ENCODE measurements around the gene H1-8.
A peak's percentile ranks its signal among the peaks of the same experiment; 100 is the strongest.
"Not testable (repeated sequence)": the region's sequence is repeated elsewhere in the genome, so short reads cannot be mapped to it uniquely, and the experiment has no call there.

H1-8 gene

DNA sequence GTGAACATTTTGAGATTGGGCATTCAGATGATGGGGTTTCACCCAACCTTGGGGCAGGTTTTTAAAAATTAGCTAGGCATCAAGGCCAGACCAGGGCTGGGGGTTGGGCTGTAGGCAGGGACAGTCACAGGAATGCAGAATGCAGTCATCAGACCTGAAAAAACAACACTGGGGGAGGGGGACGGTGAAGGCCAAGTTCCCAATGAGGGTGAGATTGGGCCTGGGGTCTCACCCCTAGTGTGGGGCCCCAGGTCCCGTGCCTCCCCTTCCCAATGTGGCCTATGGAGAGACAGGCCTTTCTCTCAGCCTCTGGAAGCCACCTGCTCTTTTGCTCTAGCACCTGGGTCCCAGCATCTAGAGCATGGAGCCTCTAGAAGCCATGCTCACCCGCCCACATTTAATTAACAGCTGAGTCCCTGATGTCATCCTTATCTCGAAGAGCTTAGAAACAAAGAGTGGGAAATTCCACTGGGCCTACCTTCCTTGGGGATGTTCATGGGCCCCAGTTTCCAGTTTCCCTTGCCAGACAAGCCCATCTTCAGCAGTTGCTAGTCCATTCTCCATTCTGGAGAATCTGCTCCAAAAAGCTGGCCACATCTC lies 8.4 kb upstream of the H1-8 start:
- no peak for DNase-seq

DNA sequence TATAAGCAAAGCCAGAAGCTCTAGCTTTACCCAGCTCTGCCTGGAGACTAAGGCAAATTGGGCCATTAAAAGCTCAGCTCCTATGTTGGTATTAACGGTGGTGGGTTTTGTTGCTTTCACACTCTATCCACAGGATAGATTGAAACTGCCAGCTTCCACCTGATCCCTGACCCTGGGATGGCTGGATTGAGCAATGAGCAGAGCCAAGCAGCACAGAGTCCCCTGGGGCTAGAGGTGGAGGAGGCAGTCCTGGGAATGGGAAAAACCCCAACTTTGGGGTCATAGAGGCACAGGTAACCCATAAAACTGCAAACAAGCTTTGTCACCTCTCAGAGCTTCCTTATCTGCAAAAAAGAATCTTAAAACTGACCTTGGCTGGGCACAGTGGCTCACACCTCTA lies 7.9 kb upstream of the H1-8 start:
- DNase-seq: no peak

DNA sequence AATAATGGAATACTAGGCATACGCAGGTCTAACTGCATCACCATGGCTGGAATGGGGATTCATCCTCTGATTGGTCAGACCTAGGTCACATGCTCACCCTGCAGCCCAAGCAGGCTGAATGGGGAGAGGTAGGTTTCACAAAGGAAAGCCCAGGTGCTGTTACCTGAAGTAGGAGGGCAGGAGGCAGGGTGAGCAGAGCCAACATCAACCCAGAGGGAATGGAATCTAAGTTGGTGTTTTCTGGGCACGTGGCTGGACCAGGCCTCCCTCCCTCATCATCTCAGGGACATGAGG lies 6.7 kb upstream of the H1-8 start:
- no peak for DNase-seq

DNA sequence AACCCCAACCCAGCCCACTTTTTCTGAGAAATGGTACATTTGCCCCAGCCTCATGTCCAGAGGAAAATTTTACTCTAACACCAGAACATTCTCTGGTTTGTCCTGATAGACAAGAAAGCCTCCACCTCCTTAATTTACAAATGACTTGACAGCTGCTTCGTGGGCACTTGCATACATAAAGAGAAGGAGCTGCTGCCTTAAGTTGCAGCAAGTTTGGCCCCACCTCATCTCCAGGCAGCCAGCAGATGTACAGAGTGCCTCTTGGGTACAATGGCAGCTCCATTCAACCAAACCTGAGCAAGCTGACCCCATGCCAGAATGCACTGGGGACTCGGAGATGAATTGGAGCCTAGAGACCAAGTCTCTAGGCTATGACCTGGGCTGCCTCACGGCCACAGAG lies 6.2 kb upstream of the H1-8 start:
- no peak for DNase-seq

DNA sequence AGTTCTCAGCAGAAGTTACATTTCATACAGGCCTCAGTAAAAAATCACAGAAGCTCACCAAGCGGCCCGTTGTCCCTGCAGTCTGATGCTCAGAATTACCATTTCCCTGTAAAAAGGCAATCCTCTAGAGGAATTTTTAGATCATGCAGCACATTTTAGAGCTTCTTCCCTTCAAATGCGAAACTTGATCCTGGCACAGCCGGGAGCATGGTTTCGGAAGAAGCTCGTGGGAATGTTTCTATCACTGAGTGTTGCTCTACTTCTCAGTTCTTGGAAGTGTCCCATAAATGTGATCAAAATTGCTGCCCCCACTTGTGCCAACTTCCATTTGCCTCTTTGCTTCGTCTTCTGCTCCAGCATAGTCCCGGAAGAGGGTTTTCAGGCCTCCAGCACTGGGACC lies 3.8 kb upstream of the H1-8 start:
- no peak for DNase-seq

DNA sequence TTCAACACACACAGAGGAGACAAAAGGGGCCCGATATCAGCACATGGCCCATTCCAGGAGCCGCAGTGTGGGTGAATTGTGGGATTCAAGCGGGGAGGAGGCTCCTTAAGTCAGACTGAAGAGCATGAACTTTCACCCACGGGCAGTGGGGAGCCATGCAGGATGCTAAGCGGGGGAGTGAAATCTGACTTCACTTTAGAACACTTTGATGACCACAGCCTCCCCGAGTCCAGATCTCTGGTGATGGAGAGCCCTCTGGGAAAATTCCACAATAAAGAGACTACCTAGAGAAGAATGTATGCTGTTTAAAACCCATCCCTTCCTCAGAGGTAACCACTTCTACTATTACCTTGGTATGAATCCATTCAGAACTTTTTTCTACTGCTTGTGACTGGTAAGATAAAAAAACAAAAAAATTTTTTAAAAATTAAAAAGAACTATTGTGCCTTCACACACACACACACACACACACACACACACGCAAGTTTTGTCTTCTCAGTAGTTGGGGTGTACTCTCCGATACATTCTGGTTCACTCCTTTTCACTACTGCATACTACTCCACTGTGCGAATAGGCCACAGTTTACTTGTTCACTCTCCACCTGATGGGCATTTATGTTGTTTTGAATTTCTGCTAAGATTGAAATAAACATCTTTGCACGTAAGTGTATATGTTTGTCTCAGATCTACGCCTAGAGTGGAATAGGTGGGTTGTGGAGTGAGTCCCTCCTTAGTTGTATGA lies 2.0 kb upstream of the H1-8 start:
- DNase-seq: no peak

DNA sequence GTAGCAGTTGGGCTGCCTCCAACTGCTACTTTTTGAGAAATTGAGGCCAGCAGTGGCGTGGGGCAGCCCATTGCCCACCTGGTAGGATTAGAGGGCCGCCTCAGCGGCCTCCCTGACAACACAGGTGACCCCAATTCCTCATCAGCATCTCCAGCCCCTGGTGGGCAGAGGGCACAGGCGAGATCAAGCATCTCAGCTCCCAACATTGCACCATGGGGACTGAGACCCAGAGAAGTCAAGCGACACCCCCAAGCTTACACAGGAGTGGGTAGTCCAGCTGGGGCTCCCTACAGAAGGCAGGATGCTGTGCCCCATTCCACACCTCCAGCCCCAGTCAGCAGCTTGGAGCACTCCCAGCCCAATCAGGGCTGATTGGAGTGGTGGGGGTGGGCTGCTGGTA lies 228 bp upstream of the H1-8 start:
- DNase-seq: no peak

DNA sequence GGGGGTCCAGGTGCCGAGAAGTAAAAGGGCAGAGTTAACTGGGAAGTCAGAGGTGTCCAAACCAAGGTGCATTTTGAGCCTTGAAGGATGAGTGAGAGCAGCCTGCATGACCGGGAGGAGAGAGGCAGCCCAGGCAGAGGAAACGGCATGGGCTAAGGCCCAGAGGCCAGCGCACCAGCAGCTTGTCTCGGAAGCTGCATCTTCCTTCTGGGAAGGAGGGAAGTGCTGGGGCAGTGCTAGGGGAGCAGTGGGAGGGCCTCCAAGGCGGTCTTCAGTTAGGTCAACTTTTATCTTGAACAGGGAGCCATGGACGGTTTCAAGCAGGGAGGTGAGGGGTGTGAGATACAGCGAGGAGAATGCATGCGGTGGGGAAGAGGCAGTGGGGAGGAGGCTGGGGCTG lies 1.0 kb downstream of the H1-8 start:
- DNase-seq: no peak

DNA sequence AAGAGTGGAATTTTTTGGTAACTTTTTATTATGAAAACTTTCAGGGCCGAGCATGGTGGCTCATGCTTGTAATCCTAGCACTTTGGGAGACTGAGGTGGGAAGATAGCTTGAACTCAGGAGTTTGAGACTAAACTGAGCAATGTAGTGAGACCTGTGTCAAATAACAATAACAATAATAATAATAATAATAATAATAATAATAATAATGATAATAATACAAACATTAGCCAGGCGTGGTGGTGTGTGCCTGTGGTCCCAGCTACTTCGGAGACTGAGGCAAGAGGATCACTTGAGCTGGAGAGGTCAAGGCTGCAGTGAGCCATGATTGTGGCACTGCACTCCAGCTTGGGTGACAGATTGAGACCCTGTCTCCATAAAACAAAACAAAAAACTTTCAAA lies 3.0 kb downstream of the H1-8 start:
- not testable (repeated sequence) for DNase-seq

DNA sequence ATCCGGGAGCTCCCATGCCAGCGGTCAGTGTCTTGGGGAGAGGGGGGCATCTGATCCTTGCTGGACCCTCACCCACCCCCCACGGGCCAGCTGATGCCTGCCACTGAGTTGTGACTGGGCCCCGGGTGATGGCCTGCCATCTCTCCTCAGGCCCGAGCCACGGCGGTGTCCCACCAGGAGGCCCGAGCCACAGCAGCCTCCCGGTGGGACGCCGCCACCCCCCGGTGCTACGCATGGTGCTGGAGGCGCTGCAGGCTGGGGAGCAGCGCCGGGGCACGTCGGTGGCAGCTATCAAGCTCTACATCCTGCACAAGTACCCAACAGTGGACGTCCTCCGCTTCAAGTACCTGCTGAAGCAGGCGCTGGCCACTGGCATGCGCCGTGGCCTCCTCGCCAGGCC lies 4.3 kb downstream of the H1-8 start:
- no peak for DNase-seq

DNA sequence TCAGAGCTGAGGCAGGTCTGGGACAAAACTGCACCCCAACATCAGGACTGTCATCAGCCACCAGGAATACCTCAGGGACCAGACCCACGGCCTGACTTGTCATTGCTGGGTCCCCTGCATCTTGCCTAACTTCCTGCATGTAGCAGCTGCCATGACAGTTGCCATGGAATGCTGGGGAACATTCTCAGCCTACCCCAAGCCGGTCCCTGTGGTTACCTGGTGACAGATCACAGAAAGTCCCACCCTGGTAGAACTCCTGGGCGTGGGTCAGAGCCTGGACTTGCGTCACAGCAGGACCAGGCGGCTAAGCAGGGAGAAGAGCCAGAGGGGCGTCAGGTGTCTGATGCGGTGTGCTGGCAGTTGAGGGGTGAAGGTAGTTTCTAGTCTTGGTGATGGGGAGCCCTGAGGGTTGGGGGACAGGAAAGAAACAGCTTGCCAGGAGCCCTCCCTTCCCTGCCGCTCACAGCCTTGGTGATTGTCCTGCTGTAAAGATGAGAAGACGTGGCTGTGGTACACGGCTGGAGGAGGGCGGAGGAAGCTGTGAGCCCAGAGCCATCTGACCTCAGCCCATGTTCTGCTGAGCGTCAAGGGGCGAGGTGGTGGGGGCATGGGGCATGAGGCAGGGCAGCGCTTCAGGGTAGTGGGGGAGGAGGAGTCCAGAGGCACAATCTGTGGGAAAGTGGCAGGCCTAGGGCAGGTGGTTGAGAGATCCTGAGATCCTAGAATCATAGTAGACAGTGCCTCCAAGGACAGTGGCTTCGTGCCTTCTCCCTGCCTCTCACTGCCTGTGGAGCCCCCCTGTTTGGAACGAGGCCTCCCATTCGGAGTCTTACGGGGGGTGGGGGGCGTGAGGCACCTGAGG lies 5.4 kb downstream of the H1-8 start:
- no peak for DNase-seq

DNA sequence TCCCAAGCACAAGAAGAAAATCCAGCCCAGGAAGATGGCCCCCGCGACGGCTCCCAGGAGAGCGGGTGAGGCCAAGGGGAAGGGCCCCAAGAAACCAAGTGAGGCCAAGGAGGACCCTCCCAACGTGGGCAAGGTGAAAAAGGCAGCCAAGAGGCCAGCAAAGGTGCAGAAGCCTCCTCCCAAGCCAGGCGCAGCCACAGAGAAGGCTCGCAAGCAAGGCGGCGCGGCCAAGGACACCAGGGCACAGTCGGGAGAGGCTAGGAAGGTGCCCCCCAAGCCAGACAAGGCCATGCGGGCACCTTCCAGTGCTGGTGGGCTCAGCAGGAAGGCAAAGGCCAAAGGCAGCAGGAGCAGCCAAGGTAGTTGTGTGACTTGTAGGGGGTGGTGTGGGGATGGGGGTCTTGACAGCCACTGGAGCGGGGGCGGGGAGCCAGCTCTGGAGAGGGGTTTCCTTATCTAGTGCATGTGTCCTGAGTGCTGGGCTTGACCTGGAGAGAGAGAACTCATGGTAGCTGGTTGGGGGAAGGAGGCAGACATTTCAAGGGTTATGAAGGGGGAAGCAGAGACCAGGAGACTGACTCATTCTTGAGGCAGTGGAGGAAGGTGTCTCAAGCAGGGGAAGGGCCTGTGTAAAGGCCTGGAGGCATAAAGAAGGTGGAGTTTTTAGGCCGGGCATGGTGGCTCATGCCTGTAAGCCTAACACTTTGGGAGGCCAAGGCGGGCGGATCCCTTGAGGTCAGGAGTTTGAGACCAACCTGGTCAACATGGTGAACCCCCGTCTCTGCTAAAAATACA lies 6.2 kb downstream of the H1-8 start:
- peak; percentile 65 for DNase-seq

DNA sequence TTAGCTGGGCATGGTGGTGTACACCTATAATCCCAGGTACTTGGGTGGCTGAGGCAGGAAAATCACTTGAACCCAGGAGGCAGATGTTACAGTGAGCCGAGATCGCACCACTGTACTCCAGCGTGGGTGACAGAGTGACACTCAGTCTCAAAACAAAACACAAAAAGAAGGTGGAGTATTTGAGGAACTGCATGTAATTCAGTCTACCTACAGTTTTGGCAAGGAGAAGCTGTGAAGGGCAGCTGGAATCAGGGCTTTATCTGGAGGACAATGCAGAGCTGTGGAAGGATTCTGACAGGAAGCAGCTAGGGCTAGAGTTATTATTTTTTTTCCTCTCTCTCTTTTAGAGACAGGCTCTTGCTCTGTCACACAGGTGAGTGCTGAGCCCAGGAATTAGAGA lies 6.8 kb downstream of the H1-8 start:
- no peak for DNase-seq

DNA sequence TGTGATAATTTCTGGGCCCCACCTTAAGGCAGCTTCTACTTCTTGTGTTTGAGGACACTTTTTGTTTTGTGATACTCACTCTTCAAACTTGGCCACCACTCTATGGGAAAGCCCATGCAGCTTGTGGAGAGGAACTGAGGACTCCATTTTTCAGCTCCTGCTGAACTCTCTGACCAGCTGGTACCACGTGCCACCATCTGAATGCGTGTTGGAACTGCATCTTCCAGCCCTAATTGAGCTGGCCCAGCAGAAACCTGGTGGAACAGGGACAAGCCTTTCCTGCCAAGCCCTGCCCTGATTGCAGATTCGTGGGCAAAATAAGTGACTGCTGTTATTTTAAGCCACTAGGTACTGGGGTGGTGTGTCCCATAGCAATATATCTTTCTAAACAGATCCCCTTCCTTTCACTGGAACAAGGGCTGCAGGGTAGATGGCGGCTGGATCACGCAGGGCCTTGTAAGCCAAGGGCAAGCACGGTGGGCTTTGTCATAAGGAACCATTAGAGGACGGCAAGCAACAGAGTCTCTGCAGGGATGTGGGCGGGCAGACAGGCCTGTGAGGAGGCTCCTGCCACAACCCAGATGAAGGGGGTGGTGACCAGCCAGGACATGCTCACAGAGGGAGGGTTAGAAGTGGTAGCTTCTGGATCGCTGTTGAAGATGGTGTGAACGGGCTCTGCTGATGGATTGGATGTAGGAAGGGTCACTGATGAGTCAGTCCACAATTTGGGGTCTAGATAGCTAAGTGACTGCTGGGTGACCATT lies 9.5 kb downstream of the H1-8 start:
- DNase-seq: no peak

DNA sequence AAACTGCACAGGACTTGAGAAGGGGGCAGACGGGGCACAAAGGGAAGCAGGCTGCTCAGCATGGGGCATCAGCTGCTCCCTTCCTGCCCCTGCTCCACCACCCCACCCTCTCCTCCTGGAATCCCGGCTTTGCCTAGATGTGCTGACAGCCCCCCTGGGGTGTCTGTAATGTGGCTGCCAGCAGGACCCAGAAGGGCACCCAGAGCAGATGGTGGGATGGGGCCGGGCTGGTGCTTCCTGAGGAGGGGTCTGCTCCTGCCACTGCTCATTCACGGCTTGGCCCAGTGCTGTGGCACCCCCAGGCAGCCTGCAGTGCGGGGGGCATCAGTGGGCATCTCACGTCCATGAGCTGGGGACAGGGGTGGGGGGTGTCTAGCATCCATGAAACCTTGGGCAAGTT lies 10.2 kb downstream of the H1-8 start:
- no peak for DNase-seq

DNA sequence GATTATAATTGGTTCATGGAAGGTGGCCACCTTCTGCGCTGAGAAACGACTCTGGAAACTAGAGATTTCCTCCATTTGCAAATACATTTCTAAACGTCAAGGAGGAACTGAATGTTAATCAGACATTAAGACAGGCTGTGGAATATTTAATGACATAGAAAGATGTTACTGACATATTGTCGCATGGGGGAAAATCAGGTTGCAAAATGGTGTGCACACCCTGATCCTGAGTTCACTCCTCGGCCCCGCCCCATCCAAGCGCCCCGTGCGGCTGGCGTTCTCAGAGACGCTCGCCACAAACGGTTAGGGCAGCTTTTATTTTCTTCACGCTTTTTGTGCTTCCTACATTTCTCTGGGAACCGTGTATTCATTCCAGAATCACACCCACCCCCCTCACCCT lies 10.7 kb downstream of the H1-8 start:
- no peak for DNase-seq

DNA sequence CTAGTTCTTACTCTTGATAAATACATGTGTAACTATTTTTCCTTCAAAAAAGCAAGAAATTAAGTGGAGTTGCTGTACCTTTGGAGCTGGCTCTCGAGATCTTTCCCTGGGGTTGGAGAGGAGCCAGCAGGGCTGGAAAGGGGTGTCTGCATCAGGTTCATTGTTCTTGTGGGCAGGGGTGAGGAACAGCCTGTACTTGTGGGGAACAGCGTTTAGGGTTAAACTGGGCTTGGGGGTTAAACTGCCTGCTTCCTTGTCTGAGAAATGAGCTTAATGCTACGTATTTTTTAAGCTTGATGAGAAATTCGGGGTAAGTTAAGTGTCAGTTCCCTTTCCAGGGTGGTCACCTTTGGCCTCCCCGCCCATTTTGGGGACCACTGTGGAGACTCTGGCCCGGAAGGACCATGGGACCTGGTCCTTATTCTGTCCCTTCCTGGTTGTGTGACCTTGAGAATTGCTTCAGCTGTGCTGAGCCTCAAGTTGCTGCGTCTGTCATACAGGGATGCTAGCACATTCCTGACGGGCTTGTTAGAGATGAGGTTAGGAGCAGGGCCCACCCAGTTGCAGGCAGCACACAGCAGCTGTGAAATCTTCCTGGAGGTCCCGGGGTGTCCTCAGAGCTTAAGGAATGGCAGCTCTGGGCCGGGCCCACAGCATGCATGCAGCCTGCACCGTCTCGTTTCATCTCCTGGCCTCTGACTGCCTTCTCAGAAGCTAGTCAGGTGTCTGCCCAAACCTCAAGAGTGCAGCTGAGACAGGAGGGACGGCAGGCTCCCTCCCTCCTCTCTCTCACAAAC lies 11.6 kb downstream of the H1-8 start:
- peak; percentile 28 for DNase-seq

DNA sequence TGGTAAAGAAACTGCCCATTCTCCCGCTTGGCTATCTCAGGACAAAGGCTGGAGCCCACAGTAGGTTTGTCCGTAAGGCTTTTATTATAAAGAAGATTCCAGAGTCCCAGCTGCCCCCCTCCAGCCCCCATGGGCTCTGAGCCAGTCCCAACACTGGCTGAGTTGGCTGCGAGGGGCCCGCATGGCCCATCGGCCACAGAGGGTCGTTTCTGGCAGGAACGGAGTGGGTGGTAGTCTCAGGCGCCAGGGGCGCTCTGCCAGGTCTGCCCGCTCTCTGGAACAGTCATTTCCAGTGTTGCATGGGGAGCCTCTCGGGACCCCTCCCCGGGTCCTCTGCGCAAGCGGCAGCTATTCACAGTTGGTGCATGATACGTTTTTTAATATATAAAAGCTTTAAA lies 12.2 kb downstream of the H1-8 start:
- DNase-seq: no peak

DNA sequence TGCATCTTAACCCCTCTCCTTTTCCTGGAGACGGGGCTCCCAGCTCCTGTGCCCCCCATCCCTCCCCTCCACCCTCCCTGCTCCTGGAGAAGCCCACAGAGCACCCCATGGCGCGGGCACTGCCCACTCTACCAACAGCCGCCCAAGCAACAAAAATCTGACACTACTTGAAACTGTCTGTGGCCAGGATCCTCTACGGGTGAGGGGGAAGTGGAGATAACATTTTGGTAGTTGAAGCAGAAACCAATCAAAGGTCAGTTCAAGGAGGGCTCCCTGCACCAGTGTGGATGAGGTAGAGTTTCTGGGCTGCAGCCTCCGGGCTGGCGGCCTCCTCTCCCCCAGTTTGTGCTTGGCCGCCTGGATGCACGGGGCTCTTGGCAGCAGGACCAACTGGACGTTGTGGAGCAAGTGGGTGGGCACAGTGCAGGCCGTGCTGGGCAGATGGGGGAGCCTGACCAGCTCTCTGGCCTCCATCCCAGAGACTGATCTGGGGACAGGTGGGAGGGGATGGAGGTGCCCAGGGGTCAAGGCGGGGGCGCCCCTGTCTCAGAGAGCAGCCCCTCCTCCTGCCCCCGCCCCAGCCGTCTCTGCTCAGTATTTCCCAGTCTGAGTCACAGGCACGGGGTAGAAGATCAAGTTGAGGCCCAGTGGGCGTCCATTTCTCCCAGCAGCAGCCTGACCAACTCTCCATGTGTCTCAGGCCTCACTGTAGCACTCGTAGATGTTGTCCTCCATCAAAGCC lies 12.8 kb downstream of the H1-8 start:
- DNase-seq: no peak

DNA sequence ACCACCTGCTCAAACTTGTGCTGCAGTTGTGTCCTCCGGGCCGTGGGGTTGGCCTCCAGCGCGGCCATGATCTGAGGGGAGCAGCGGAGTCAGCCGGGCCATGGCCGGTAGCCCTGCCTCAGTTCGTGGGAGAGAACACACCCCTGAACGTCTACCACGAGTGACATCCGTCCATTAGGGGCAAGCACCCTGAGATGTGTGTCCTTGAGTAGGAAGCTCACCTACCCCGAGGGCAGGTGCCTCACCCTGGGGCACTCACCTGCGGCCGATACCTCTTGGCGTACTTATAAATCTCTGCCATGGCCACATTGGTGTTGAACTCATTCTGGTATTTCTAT lies 13.4 kb downstream of the H1-8 start:
- DNase-seq: no peak

DNA sequence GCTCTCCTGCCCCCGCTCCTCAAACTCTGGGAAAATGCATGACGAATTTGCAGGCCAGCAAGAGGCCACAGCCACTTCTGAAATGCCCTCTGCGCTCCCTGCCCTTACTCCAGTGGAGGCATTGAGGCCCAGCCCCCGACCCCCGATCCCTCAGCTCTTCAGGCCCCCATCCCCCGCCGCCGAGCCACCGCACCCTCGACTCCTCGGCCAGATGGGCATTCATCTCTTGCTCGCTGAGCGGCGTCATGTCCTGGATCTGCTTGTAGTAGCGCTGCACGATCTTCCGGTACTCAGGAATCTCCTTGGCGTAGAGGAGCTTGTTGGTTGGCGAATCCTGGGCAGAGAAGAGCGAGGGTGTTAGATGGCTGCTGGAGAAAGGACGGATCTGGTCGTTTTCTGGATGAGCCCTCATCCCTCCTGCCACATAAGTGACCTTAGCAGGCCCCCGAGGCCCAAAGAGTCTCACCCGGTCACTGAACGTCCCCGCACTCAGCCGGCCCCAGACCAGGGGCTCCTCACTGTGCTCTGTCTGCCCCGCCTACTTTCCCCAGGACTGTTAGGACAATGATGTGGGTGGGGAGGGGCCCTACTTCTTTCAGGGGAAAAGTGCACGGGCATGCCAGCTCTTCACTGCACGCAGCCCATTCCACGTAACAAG lies 14.0 kb downstream of the H1-8 start:
- no peak for DNase-seq

Measured in fibroblast of skin of right biceps (primary cell).